H9 (cell line): Measurements from ENCODE around the gene GARRE1. TPM values are rescaled to one million over a fixed set of nuclear protein-coding genes. Genes with fewer than 3 reads are reported as not detected.

Experiments
- DNase-seq: peaks from one replicate; pipeline ENCODE4 v3.0.0-alpha.2; 2017
- H2AFZ ChIP-seq: one replicate; pipeline ENCODE4 v1.6.1; 2013; ENCODE audit warnings: mild to moderate bottlenecking, low read length, control low read depth, moderate library complexity
- H2AK5ac ChIP-seq: 2 replicates; pipeline ENCODE4 v1.6.1; 2013; ENCODE audit warnings: low read length, control low read depth, mixed read lengths; ENCODE audit not compliant: insufficient read length
- H2BK120ac ChIP-seq: one replicate; pipeline ENCODE4 v1.6.1; 2013; ENCODE audit warnings: low read depth, mild to moderate bottlenecking, low read length, control low read depth, inconsistent platforms; ENCODE audit not compliant: poor library complexity, severe bottlenecking
- H2BK12ac ChIP-seq: 2 replicates; pipeline ENCODE4 v1.6.1; 2013; ENCODE audit warnings: low read length, control low read depth, mixed read lengths, low read depth; ENCODE audit not compliant: insufficient read length
- H2BK15ac ChIP-seq: 2 replicates; pipeline ENCODE4 v1.6.1; 2013; ENCODE audit warnings: low read depth, low read length, control low read depth
- H2BK20ac ChIP-seq: one replicate; pipeline ENCODE4 v1.6.1; 2013; ENCODE audit warnings: low read depth, mild to moderate bottlenecking, low read length, control low read depth, inconsistent platforms; ENCODE audit not compliant: poor library complexity, severe bottlenecking
- H2BK5ac ChIP-seq: 2 replicates; pipeline ENCODE4 v1.6.1; 2013; ENCODE audit warnings: low read length, control low read depth, mixed read lengths; ENCODE audit not compliant: insufficient read length
- H3K14ac ChIP-seq: 2 replicates; pipeline ENCODE4 v1.6.1; 2013; ENCODE audit warnings: low read length, control low read depth; ENCODE audit not compliant: insufficient read depth
- H3K18ac ChIP-seq: 2 replicates; pipeline ENCODE4 v1.6.1; 2013; ENCODE audit warnings: low read depth, mild to moderate bottlenecking, mixed read lengths, low read length, control low read depth; ENCODE audit not compliant: insufficient read length
- H3K23ac ChIP-seq: 2 replicates; pipeline ENCODE4 v1.6.1; 2013; ENCODE audit warnings: low read length, control low read depth, mixed read lengths, low read depth; ENCODE audit not compliant: insufficient read length
- H3K23me2 ChIP-seq: 2 replicates; pipeline ENCODE4 v1.6.1; 2013; ENCODE audit warnings: low read depth, mild to moderate bottlenecking, mixed read lengths, low read length, control low read depth; ENCODE audit not compliant: insufficient read length, poor library complexity, severe bottlenecking
- H3K27ac ChIP-seq: 2 replicates; pipeline ENCODE4 v1.5.1; 2013; ENCODE audit warnings: low read length, control low read depth, mixed read lengths, low read depth; ENCODE audit not compliant: insufficient read length
- H3K27me3 ChIP-seq: 2 replicates; pipeline ENCODE4 v1.6.1; 2013; ENCODE audit warnings: low read length, control low read depth, inconsistent platforms; ENCODE audit not compliant: insufficient read depth
- H3K4ac ChIP-seq: 2 replicates; pipeline ENCODE4 v1.6.1; 2013; ENCODE audit warnings: low read depth, mild to moderate bottlenecking, control low read depth, inconsistent platforms, low read length, moderate library complexity
- H3K4me1 ChIP-seq: 2 replicates; pipeline ENCODE4 v1.6.1; 2013; ENCODE audit warnings: low read length, control low read depth, inconsistent platforms; ENCODE audit not compliant: insufficient read depth
- H3K4me2 ChIP-seq: 2 replicates; pipeline ENCODE4 v1.6.1; 2013; ENCODE audit warnings: low read length, control low read depth, mixed read lengths; ENCODE audit not compliant: insufficient read length, insufficient read depth
- H3K56ac ChIP-seq: 2 replicates; pipeline ENCODE4 v1.6.1; 2013; ENCODE audit warnings: low read depth, mild to moderate bottlenecking, mixed read lengths, low read length, control low read depth; ENCODE audit not compliant: insufficient read length
- H3K79me1 ChIP-seq: 2 replicates; pipeline ENCODE4 v1.6.1; 2013; ENCODE audit warnings: low read depth, mild to moderate bottlenecking, moderate library complexity, low read length, control low read depth, inconsistent platforms; ENCODE audit not compliant: insufficient read depth, poor library complexity, severe bottlenecking
- H3K79me2 ChIP-seq: 2 replicates; pipeline ENCODE4 v1.6.1; 2013; ENCODE audit warnings: low read length, control low read depth, inconsistent platforms; ENCODE audit not compliant: insufficient read depth
- H3K9ac ChIP-seq: 2 replicates; pipeline ENCODE4 v1.6.1; 2013; ENCODE audit warnings: low read length, control low read depth, mixed read lengths; ENCODE audit not compliant: insufficient read length; ENCODE audit errors: extremely low read depth
- H3K9me3 ChIP-seq: one replicate; pipeline ENCODE4 v1.6.1; 2013; ENCODE audit warnings: low read depth, low read length, inconsistent platforms; ENCODE audit not compliant: control insufficient read depth
- H3T11ph ChIP-seq: one replicate; pipeline ENCODE4 v1.6.1; 2013; ENCODE audit warnings: mild to moderate bottlenecking, low read length, control low read depth, inconsistent platforms
- H4K20me1 ChIP-seq: one replicate; pipeline ENCODE4 v1.6.1; 2013; ENCODE audit not compliant: control insufficient read depth, insufficient read length, insufficient read depth
- H4K5ac ChIP-seq: 2 replicates; pipeline ENCODE4 v1.6.1; 2013; ENCODE audit warnings: low read depth, mild to moderate bottlenecking, mixed read lengths, low read length, control low read depth; ENCODE audit not compliant: insufficient read length
- H4K8ac ChIP-seq: replicated peaks from 2 replicates; pipeline ENCODE4 v1.6.1; 2013; ENCODE audit warnings: low read length, control low read depth, mixed read lengths, low read depth; ENCODE audit not compliant: insufficient read length
- H4K91ac ChIP-seq: 2 replicates; pipeline ENCODE4 v1.6.1; 2013; ENCODE audit warnings: low read depth, mild to moderate bottlenecking, moderate library complexity, mixed read lengths, low read length, control low read depth; ENCODE audit not compliant: insufficient read length
- H3K27ac Mint-ChIP-seq, 3 experiments: 2 replicates in 2 of 3; 3 replicates in 1 of 3; pipeline ENCODE4 v1.8.0; 2020 to 2021; ENCODE audit warnings: mixed read lengths in 3 of 3, mild to moderate bottlenecking in 1 of 3, moderate library complexity in 1 of 3
- H3K27me3 Mint-ChIP-seq: 2 replicates; pipeline ENCODE4 v1.8.0; 2021; ENCODE audit warnings: low read depth, mild to moderate bottlenecking, moderate library complexity, mixed read lengths
- H3K36me3 Mint-ChIP-seq, 3 experiments: 2 replicates in 2 of 3; 3 replicates in 1 of 3; pipeline ENCODE4 v1.8.0; 2020 to 2021; ENCODE audit warnings: low read depth in 3 of 3, mixed read lengths in 3 of 3; ENCODE audit not compliant: insufficient read depth in 1 of 3
- H3K4me1 Mint-ChIP-seq, 2 experiments: 2 replicates each; pipeline ENCODE4 v1.8.0; 2020; ENCODE audit warnings: mixed read lengths in 2 of 2
- H3K4me3 Mint-ChIP-seq, 2 experiments: 2 replicates in 1 of 2; 3 replicates in 1 of 2; pipeline ENCODE4 v1.8.0; 2020 to 2021; ENCODE audit warnings: mild to moderate bottlenecking in 2 of 2, mixed read lengths in 2 of 2, moderate library complexity in 1 of 2
- H3K9me3 Mint-ChIP-seq, 2 experiments: 2 replicates in 1 of 2; 3 replicates in 1 of 2; pipeline ENCODE4 v1.8.0; 2020; ENCODE audit warnings: mild to moderate bottlenecking in 2 of 2, mixed read lengths in 2 of 2, moderate library complexity in 1 of 2
- WGBS: extraction: QIAGEN DNeasy Blood & Tissue Kit; methylation state at CpG from one replicate; pipeline ENCODE4 v1.1.7; 2013; ENCODE audit warnings: missing lambda C conversion rate, low lambda C conversion rate, mixed read lengths; ENCODE audit not compliant: insufficient read length; ENCODE audit errors: extremely low coverage; 5-methylcytosine and 5-hydroxymethylcytosine counted together
- total RNA-seq: library from RNA; stranded (reverse); gene quantifications from 2 replicates; pipeline ENCODE4 v1.2.1, GENCODE V29; 2021
- TF ChIP-seq, protein P1 (sequence below): fragments of 200-600 bp; sonication (generic); conservative IDR thresholded peaks from 3 replicates; pipeline ENCODE4 v1.8.0; 2021; ENCODE audit warnings: antibody characterized with exemption, mild to moderate bottlenecking

Gene GARRE1
- total RNA-seq, 1 experiment from 2014 or later: 24.1 TPM

DNA sequence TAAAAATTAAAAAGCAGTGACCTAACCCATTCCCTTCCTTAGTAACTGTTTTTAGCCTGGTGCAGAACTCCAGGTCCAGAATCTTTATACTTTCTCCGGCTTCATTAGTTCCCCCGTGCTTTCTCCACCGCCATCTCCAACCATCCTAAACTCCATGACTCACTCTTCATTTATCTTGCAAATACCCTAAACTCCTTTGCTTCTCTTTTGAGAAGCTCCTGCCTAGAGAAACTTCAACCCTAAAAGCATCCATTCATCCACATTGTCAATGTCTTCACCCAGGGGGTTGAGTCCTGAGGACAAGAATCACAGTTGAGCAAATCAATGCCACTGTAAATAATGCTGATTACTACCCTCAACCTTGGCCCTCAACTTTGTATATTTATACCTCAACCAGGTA, 17.1 kb upstream of the GARRE1 start:
- TF ChIP-seq, protein P1, sequence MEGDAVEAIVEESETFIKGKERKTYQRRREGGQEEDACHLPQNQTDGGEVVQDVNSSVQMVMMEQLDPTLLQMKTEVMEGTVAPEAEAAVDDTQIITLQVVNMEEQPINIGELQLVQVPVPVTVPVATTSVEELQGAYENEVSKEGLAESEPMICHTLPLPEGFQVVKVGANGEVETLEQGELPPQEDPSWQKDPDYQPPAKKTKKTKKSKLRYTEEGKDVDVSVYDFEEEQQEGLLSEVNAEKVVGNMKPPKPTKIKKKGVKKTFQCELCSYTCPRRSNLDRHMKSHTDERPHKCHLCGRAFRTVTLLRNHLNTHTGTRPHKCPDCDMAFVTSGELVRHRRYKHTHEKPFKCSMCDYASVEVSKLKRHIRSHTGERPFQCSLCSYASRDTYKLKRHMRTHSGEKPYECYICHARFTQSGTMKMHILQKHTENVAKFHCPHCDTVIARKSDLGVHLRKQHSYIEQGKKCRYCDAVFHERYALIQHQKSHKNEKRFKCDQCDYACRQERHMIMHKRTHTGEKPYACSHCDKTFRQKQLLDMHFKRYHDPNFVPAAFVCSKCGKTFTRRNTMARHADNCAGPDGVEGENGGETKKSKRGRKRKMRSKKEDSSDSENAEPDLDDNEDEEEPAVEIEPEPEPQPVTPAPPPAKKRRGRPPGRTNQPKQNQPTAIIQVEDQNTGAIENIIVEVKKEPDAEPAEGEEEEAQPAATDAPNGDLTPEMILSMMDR: no peak
- Histone ChIP-seq H4K91ac (no peak overlapping the region), H3K56ac (no peak overlapping the region), H3T11ph (no peak overlapping the region), H3K23me2 (no peaks in the 10 kb centered on the region), H4K8ac (no peak overlapping the region), H3K4me1 (no peaks in the 10 kb centered on the region), H2BK5ac (no peak overlapping the region), H3K4ac (no peak overlapping the region), H3K9me3 (no peaks in the 10 kb centered on the region), H3K18ac (no peak overlapping the region), H2BK120ac (no peak overlapping the region), H3K4me2 (no peak overlapping the region), H2BK20ac (no peak overlapping the region), H3K27me3 (no peaks in the 10 kb centered on the region), H2AK5ac (no peak overlapping the region), H3K23ac (no peak overlapping the region), H3K9ac (no peak overlapping the region), H3K27ac (peak overlapping the region; percentile 38), H2AFZ (no peak overlapping the region), H3K79me2 (no peaks in the 10 kb centered on the region), H3K79me1 (no peaks in the 10 kb centered on the region), H4K5ac (no peak overlapping the region), H2BK15ac (no peak overlapping the region), H2BK12ac (no peak overlapping the region), H3K14ac (no peak overlapping the region), H4K20me1 (no peaks in the 10 kb centered on the region)
- H3K4me1 Mint-ChIP-seq: peaks cover 32 to 42% of the 10 kb centered on the region in 2 experiments
- no CpG with 5 or more reads among the region's 3 CpGs for WGBS
- H3K9me3 Mint-ChIP-seq: no peaks in the 10 kb centered on the region
- no peaks in the 10 kb centered on the region for H3K27me3 Mint-ChIP-seq
- no peak for DNase-seq
- peak overlapping the region; percentile 0 to 92 (median 39); a peak in 6 of 7 replicates for H3K27ac Mint-ChIP-seq
- peaks cover 0 to 8% (median 0%) of the 10 kb centered on the region in 3 experiments; a peak in 2 of 7 replicates for H3K36me3 Mint-ChIP-seq
- H3K4me3 Mint-ChIP-seq: no peak overlapping the region; a peak in 1 of 5 replicates
